ENCODE data around the gene CYTH4. TPM values are rescaled to one million over a fixed set of nuclear protein-coding genes. Genes with fewer than 3 reads are reported as not detected.

The CYTH4 gene
- total RNA-seq, 4 donors from 2014 or later: 0.55 to 4.3 (median 2.7) TPM

- Histone ChIP-seq H3K4me1 (peaks cover 9% of the 10 kb centered on the region), H3K27me3 (peaks cover 98% of the 10 kb centered on the region)
- 68% methylated on average over 12 of the region's 14 CpGs for WGBS
These were observed 47.2 kb downstream of the CYTH4 start for GRCh38 chr22:37329238-37330140.

GRCh38 chr22:37330200-37331033 is 48.1 kb downstream of the CYTH4 start:
- DNase-seq (ENCODE audit: low spot score in 2 of 2): no peak
- H3K4me3 ChIP-seq: no peak overlapping the region
- no peaks in the 10 kb centered on the region for H3K9me3 ChIP-seq
- peaks cover 6% of the 10 kb centered on the region for H3K4me1 ChIP-seq
- 54% methylated on average over 8 of the region's 9 CpGs for WGBS
- TF ChIP-seq POLR2AphosphoS5 (IDR thresholded peaks at IDR 0.05): no peak
- no peak for TF ChIP-seq EP300 (IDR thresholded peaks at IDR 0.05)
- no peak for TF ChIP-seq CTCF (IDR thresholded peaks at IDR 0.05)
- no peak for TF ChIP-seq POLR2A (IDR thresholded peaks at IDR 0.05)
- H3K27me3 ChIP-seq: peaks cover 98% of the 10 kb centered on the region
- no peak overlapping the region for H3K27ac ChIP-seq
- no peaks in the 10 kb centered on the region for H3K36me3 ChIP-seq

More at GRCh38 chr22:37329238-37330140, 47.2 kb downstream of the CYTH4 start:
- Histone ChIP-seq H3K27ac (no peak overlapping the region), H3K36me3 (no peaks in the 10 kb centered on the region), H3K4me3 (no peak overlapping the region), H3K9me3 (no peaks in the 10 kb centered on the region)
- DNase-seq (ENCODE audit: low spot score in 2 of 2): no peak
- TF ChIP-seq EP300 (IDR thresholded peaks at IDR 0.05): no peak
- no peak for TF ChIP-seq CTCF (IDR thresholded peaks at IDR 0.05)
- no peak for TF ChIP-seq POLR2A (IDR thresholded peaks at IDR 0.05)
- TF ChIP-seq POLR2AphosphoS5 (IDR thresholded peaks at IDR 0.05): no peak

- Histone ChIP-seq H3K9me3 (no peaks in the 10 kb centered on the region), H3K36me3 (no peaks in the 10 kb centered on the region), H3K27me3 (peaks cover 98% of the 10 kb centered on the region), H3K27ac (no peak overlapping the region), H3K4me3 (no peak overlapping the region), H3K4me1 (peaks cover 6% of the 10 kb centered on the region)
- WGBS: 31% methylated on average over 6 of the region's 7 CpGs
- no peak for DNase-seq (ENCODE audit: low spot score in 2 of 2)
- TF ChIP-seq POLR2AphosphoS5 (IDR thresholded peaks at IDR 0.05): no peak
- no peak for TF ChIP-seq EP300 (IDR thresholded peaks at IDR 0.05)
- TF ChIP-seq POLR2A (IDR thresholded peaks at IDR 0.05): no peak
- TF ChIP-seq CTCF (IDR thresholded peaks at IDR 0.05): no peak
These were observed 48.7 kb downstream of the CYTH4 start for GRCh38 chr22:37331034-37331428.

GRCh38 chr22:37331856-37332536 is 49.7 kb downstream of the CYTH4 start:
- 70% methylated on average over 8 of the region's 9 CpGs for WGBS
- Histone ChIP-seq H3K36me3 (no peaks in the 10 kb centered on the region), H3K9me3 (no peaks in the 10 kb centered on the region), H3K27me3 (peaks cover 98% of the 10 kb centered on the region), H3K4me1 (peaks cover 6% of the 10 kb centered on the region), H3K27ac (no peak overlapping the region), H3K4me3 (no peak overlapping the region)
- no peak for TF ChIP-seq POLR2AphosphoS5 (IDR thresholded peaks at IDR 0.05)
- TF ChIP-seq CTCF (IDR thresholded peaks at IDR 0.05): no peak
- no peak for TF ChIP-seq POLR2A (IDR thresholded peaks at IDR 0.05)
- no peak for TF ChIP-seq EP300 (IDR thresholded peaks at IDR 0.05)
- DNase-seq (ENCODE audit: low spot score in 2 of 2): no peak
